GM11168 (cell line): Measurements from ENCODE around the gene UBE2G2.

Experiments
- in situ Hi-C: fragments of 300-500 bp; cut with MboI; formaldehyde crosslinking; loops from one replicate; pipeline ENCODE4 v1.12.0; 2022; ENCODE audit warnings: low sequenced_read_pairs; ENCODE audit not compliant: unreplicated experiment

UBE2G2 gene

DNA sequence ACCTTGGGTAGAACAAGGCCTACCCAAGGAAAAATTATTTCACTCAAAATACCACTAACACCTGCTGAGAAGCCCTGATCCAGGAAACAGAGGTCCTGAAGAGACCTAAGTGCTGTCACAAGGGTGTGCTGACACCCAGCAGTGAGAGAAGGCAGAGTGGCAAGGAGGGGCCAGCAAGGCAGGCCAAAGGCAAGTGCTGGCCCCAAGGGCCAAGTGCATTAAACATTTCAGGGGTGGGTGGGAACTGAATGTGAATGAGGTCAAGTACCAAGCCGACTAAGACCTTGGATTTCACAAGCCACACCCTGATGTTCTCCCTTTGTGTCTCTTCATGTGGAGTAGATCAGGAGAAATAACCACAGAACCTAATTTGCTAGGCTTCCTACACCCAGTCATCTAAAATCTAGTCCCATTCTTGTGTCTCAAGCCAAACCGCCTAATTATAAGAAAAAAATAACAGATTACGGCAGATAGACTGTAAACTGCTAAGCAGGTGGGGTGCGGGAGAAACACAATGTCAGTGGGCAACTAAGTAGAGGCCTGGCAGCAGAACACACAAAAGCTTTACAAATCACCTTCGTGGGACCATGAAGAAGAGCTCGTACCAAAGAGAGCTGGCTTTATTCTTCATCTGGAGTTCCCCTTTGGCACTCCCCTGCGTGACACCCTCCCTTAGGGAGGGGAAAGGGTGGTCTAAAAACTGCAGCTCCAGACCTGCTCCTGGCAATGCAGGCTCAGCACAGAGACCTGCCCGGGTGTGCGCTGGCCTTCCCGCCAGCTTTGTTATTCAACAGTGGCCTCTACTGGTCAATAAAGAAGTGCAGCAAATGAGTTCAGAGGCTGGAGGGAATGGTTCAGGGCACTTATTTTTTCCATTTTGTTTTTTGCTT, 8.7 kb downstream of the UBE2G2 start:
- in situ Hi-C loops = loop anchor here (10.0 kb wide), 1 partner anchor 278 kb away; no protein-coding TSS in a partner anchor

DNA sequence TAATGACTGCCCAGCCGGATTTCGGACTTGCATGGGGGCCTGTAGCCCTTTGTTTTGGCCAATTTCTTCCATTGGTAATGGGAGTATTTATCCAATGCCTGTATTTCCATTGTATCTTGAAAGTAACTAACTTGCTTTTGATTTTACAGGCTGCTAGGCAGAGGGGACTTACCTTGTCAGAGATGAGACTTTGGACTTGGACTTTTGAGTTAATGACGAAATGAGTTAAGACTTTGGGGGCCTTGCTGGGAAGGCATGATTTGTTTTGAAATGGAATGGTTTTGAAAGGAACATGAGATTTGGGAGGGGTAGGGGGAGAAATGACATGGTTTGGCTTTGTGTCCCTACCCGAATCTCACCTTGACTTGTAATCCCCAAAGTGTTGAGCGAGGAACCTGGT, 9.6 kb downstream of the UBE2G2 start:
- in situ Hi-C loops = loop anchor here (10.0 kb wide), 1 partner anchor 277 kb away; no protein-coding TSS in a partner anchor

DNA sequence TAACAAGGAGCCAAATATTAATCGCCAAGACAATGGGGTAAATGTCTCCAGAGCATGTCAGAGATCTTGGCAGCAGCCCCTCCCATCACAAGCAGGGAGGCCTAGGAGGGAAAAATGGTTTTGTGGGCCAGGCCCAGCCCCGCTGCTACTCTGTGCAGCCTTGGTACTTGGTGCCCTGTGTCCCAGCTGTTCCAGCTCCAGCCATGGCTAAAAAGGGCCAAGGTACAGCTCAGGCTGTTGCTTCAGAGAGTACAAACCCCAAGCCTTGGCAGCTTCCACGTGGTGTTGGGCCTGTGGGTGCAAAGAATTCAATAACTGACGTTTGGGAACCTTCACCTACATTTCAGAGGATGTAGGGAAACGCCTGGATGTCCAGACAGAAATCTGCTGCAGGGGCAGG, 10.4 kb downstream of the UBE2G2 start:
- in situ Hi-C loops = loop anchor here (10.0 kb wide), 1 partner anchor 276 kb away; no protein-coding TSS in a partner anchor

DNA sequence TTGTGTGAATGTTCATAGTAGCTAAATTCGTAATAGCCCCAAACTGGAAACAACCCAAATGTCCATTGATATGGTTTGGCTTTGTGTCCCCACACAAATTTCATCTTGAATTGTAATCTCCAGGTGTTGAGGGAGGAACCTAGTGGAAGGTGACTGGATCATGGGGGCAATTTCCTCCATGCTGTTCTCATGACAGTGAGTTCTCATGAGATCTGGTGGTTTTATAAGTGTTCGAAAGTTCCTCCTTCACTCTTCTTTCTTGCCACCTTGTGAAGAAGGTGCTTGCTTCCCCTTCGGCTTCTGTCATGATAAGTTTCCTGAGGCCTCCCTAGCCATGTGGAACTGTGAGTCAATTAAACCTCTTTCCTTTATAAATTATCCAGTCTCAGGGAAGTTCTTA, 11.3 kb downstream of the UBE2G2 start:
- in situ Hi-C loops = loop anchor here (10.0 kb wide), 1 partner anchor 276 kb away; no protein-coding TSS in a partner anchor

DNA sequence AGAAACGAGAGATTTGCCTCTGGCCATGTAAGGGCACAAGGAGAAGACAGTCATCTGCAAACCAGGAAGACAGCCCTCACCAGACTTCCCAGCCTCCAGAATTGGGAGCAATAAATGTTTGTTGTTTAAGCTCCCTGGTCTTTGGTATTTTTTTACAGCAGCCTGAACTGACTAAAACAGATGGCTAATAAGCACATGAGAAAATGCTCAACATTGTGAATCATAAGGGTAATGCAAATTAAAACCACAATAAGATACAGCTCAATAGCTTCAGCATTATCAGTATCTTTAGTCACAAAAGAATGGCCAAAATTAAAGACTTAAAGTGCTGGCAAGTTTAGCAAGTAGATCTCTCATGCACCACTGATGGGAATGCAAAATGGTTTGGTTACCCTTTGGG, 11.7 kb downstream of the UBE2G2 start:
- in situ Hi-C loops = loop anchor here (10.0 kb wide), 1 partner anchor 275 kb away; no protein-coding TSS in a partner anchor

DNA sequence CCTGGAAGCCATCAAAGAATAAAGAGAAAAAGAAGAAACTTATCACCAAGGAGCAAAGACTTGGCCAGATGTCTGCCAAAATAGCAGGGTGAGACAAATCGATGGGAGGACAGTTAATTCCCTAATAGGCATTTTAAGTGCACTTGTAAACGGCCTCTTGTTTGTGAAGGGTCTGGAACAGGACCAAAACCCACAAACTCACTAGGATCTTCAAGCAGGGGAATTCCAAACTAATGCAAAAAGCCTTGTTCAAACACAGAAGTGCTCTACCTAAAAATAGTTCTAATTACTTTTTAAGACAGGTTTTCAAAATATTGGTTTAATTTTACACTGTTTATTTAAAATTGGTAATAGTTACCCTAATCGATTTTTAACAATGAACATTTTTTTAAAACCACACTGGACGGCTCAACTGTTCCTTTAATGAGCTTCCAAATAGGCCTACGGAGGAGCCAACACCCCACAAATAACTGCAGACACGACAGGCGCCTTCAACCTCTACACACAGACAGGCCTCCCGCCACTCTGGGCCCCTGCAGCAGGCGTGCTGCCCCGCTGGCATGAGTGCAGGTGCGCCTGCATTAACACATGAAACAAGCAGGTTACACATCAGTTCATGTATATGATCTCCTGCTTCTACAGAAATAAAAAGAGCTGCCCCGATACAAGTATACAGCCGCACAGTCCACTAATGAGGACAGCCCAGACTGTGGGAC, 15.8 kb downstream of the UBE2G2 start:
- in situ Hi-C loops = no loop called here

DNA sequence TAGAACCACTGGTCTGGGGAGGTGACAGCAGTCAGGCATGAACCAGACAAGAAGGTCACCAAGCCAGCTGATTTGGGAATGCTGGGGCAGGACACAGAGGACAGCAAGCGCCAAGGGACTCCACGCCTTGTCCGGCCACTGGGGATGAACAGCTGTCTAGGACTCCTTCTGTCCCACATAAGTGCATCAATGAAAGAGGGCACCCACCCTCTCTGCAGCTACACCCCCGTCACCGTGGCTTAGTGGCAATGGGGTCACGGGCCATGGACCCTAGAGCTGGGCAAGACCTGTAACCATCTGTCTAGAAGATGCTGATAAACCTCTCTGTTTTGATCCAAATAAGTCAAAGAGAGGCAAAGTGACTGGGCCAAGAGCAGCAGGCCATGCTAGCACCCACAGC, 16.8 kb downstream of the UBE2G2 start:
- in situ Hi-C loops = no loop called here

DNA sequence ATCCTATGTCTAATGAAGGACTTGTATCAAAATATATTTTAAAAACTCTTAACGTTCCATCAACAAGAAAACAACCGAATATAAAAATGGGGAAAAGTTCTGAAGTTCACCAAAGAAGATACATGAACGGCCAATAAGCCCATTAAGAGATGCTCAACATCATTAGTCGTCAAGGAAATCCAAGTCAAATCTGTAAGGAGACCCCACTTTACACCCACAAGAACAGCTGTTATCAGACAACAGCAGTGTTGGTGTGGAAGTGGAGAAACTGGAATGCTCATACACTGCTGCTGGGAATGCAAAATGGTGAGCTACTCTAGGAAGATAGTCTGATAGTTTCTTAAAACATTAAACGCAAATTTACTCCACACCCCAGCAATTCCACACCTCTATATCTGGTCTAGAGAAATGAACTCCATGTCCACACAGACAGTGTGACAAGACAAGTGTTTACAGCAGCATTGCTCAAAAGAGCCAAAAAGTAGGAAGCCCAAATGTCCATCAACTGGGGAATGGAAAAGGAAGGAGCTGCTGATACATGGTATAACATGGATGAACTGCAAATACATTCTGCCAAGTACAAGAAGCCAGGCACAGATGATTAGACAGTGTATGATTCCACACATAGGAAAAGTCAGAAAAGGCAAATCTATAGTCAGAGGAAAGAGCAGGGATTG, 18.5 kb downstream of the UBE2G2 start:
- in situ Hi-C loops = no loop called here

DNA sequence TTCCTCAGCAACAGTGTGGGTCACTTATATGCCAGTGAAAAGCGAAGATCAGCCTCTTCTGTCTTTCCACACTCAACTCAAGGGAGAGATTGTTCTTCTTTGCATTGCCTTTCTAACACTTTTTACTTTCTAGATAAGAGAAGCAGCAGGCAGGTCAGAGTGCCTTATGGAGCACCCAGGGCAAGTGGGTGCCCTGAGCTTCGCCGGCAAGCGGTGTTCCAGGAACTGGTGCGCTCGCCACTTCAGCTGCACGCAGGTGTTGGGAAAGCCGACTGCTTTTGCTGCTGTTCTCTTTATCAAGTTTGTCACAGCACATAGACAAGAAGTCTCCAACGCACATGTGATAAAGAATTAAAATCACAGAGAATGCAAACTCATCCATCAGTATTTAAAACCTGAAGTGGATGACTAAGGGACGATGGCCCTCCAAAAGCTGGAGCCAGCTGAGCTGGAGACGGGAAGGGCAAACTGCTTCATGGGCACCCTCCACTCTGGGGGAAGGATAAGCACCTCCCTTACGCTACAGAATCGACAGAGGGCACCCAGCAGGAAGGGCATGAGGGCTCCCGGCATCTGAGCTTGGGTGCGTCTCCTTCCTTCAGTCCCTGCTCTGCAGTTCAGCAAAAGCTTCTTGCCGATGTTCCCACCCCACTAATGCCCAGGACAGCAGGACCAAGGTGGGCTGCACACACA, 20.7 kb downstream of the UBE2G2 start:
- in situ Hi-C loops = no loop called here

DNA sequence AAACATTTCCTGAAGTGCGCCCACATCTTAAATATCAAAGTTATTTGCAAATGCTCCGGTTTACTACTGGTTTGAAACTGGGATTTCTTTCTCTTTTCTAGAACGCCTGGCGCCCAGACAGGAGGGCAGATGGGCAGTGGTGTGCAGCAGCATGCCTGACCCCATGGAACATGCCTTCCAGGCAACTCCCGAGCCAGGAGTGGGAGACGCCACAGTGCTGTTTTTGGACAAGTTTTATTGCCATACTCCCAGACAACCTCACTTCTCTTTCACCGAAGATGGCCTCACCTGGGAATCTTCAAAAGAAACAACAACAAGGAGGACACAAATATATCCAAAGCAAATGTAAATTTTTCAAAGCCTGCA, 21.5 kb downstream of the UBE2G2 start:
- in situ Hi-C loops = no loop called here

DNA sequence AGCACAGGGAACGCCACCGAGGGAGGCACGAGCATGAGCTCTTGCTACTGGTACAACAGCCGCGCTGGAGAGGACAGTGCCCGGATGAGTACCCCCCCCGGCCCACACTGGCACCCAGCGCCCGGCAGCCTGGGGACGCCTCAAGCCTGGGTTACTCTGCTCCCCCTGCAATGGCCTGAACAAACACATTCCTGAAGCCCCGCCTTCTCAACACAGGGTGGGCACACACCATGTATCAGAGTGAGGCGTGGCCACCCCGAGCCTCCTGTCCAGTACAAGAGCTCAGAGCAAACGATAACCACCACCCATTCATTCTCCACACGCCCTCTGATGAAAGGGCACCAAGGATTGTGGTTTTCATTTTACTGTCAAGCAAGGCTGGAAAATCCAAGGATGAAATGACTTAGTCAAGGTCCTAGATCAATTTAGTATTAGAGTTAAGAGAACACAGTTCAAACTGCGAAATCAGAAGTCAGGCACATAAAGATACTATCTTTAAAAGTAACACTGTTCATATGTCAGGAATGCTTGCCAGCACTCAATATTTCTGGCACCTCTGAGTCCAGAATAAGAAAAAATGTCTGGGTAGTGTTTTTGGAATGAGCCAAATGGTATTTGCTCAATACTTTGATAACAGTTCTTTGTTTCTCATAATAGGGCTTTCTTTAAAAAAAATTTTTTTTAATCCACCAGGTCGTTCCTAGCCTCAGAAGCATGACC, 22.0 kb downstream of the UBE2G2 start:
- in situ Hi-C loops = no loop called here

DNA sequence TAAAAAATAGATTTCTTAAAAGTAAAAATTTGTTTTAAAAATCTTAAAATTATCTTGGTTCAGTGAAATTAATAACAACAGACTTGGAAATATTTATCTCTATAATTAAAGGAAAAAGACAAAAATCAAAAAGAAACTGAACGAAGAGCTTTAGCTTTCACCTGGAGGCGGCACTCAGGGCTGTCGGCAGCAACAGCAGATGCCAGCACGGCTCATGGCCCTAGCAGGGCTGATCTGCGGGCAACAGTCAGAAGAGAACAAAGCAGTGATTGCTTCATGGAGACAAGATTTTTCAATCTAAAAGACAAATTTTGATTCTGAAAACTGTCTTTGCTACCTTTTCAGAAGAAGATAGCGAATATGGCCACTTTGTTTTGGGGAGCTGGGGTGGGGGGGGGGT, 22.6 kb downstream of the UBE2G2 start:
- in situ Hi-C loops = no loop called here

DNA sequence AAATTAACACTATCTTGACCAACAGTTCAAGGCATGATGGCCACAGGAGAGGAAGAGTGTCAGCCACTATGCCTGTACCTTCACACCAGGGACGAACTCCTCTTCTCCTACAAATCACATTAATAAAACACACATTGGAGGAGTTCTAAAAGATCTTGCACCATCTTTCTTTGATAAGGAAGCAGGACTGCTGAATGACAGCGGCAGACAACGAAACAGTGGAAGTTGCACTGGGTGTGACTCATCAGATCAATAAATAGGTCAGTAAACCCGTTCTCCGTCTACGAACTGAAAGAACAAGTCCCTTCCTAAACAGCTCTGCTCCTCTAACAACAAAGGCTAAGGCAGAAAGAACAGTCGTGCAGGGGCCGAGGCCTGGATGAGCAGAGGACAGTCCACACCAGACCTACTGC, 23.1 kb downstream of the UBE2G2 start:
- in situ Hi-C loops = no loop called here

DNA sequence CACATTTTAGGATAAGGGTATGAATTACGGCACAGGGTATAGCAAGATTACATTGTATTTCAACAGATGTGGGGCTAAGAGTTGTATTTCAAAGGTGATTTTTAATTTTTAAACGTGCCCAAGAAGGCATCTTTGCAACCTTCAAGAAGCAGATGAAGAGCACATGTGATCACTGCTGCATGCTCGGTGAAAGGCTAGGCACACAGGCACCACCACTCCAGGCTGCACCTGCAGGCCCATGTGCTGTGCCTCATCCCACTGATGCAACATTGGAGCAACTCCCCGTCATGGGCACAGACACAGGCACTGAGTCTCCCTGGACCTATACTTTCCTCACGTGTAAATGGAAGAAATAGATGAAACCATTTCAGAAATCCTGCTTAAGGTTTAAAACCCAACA, 23.5 kb downstream of the UBE2G2 start:
- in situ Hi-C loops = no loop called here

DNA sequence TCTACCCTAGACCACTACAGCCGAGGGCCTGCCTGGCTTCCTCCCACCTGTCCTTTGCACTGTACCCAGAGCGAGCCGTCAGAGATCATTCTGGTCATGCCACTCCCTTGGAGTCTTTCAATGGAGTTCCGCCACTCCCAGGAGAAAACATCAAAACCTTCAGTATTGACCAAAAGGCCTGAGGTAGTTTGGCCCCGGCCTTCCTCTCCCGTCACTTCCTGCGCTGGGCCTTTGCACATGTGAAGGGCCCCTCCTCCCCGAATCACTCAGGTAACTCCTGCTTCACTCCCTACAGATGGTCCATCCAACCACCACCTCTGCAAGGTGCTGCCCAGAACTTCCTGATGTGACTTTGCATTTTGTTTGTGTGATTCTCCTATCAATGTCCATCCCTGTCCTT, 26.6 kb downstream of the UBE2G2 start:
- in situ Hi-C loops = no loop called here

DNA sequence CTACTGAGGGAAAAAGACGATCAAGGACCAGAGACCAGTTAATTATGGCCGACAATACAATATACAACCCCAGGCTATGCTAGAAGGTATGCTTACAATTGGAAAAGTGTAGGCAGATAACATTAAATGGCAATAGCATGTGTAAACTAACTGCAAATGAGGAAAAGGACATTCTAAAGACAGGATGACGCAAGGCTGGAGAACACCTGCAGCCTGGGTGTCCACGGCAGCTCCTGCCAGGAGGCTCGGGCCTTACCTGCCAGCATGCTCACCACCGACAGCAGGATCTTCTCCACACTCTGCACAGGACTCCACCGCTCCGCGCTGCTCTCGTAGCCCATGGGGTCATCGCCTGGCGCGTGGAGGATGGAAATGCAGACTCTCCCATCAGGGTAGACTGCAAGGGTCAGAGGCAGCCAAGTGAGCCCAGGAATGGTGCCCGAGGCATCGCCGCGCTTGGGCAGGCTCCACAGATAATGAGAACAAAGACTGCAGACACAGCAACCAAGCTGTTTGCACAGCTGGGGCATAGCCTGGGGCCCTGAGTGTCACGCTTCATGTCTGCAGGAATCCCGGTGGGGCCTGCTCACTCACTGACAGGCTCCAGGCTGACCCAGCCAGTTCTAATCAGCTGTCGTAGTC, 28.2 kb downstream of the UBE2G2 start:
- in situ Hi-C loops = no loop called here

DNA sequence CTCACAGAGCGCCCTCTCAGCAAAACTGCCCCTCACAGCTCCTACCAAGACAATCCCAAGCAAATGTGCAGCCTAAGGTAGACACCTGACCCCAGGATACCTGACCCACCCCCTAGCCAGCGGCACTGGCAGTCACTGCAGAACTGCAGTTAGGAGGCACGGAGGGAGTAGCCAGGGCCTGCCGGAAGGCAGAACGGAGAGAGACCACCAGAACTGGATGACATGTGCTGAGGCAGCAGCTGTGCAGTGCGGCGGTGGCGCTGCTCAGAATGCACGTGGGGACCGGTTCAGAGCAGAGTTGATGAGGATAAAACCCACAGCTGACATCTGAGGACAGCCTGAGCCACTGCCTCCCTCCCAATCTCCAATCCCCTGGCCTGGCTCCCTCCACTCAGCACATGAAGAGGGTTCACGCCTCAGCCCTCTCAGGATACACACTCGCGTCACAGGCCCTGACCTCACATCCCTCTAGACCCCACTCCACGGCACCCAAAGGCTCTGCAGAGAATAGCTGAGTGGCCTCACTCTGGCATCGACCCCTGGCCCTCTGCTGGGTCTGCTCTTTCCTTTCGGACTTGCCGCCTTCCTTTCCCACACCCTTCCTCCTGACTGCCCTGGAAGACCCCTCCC, 29.6 kb downstream of the UBE2G2 start:
- in situ Hi-C loops = no loop called here
